Right hindlimb (tissue), 1 donor: ENCODE measurements around the gene LCP1.
A peak's percentile ranks its signal among the peaks of the same experiment; 100 is the strongest.
"Not testable (repeated sequence)": the region's sequence is repeated elsewhere in the genome, so short reads cannot be mapped to it uniquely, and the experiment has no call there.

Experiments used
- DNase-seq: peaks from one replicate; pipeline ENCODE4 v3.0.0-alpha.2; 2018

The LCP1 gene

GRCh38 chr13:46181840-46182490 is at the start of gene LCP1:
LCP1 (minus strand) TSS chr13:46182177; CDS start chr13:46159662, 22,515 bp downstream.
- no peak for DNase-seq

- DNase-seq = no peak
These were observed 47.3 kb upstream of the LCP1 start for GRCh38 chr13:46229251-46229650.

GRCh38 chr13:46220234-46220633 is 38.3 kb upstream of the LCP1 start:
- DNase-seq = not testable (repeated sequence)

GRCh38 chr13:46214741-46215140 is 32.8 kb upstream of the LCP1 start:
- not testable (repeated sequence) for DNase-seq

GRCh38 chr13:46213242-46213641 is 31.3 kb upstream of the LCP1 start:
- no peak for DNase-seq

- peak; percentile 79 for DNase-seq
These were observed 29.7 kb upstream of the LCP1 start, which contains the start of gene LRRC63 for GRCh38 chr13:46211483-46212351. LRRC63 (plus strand) TSS chr13:46211928; CDS start chr13:46213035, 1,107 bp downstream.

- DNase-seq = no peak
These were observed 29.1 kb upstream of the LCP1 start for GRCh38 chr13:46211116-46211482.

- DNase-seq = no peak
These were observed 28.5 kb upstream of the LCP1 start for GRCh38 chr13:46210362-46211083.

- DNase-seq = no peak
These were observed 25.9 kb upstream of the LCP1 start for GRCh38 chr13:46207828-46208227.

GRCh38 chr13:46206143-46206542 is 24.2 kb upstream of the LCP1 start:
- no peak for DNase-seq

- no peak for DNase-seq
These were observed 21.0 kb upstream of the LCP1 start for GRCh38 chr13:46202966-46203365.

GRCh38 chr13:46202188-46202795 is 20.3 kb upstream of the LCP1 start:
- no peak for DNase-seq

GRCh38 chr13:46198696-46199193 is 16.8 kb upstream of the LCP1 start:
- DNase-seq = no peak

GRCh38 chr13:46197299-46198048 is 15.5 kb upstream of the LCP1 start:
- DNase-seq = no peak

- DNase-seq = no peak
These were observed 13.0 kb upstream of the LCP1 start for GRCh38 chr13:46195016-46195415.

GRCh38 chr13:46192412-46192811 is 10.4 kb upstream of the LCP1 start:
- no peak for DNase-seq

- DNase-seq = no peak
These were observed 3.7 kb upstream of the LCP1 start for GRCh38 chr13:46185634-46186033.

- no peak for DNase-seq
These were observed 2.3 kb upstream of the LCP1 start for GRCh38 chr13:46184277-46184699.

GRCh38 chr13:46183018-46183946 is 1.3 kb upstream of the LCP1 start:
- DNase-seq = no peak

- no peak for DNase-seq
These were observed 507 bp upstream of the LCP1 start for GRCh38 chr13:46182491-46182877.

GRCh38 chr13:46181377-46181839 is 569 bp downstream of the LCP1 start:
- no peak for DNase-seq
